ENCODE results near the gene KIF22. TPM values are rescaled to one million over a fixed set of nuclear protein-coding genes. Genes with fewer than 3 reads are reported as not detected.
A peak's percentile ranks its signal among the peaks of the same experiment; 100 is the strongest.

Gene KIF22
- 10 to 100 TPM in 3 of 4 donors, 1 to 10 TPM in 1; 5.9 to 70.4 (median 15.8) TPM for total RNA-seq

- Histone ChIP-seq H3K27me3 (no peaks in the 10 kb centered on the region), H3K4me3 (peak within 1 kb of the TSS; percentile 59 to 61), H3K9me3 (no peaks in the 10 kb centered on the region), H3K36me3 (no peaks in the 10 kb centered on the region), H3K27ac (peak within 1 kb of the TSS; percentile 81 to 86), H3K4me1 (peaks cover 0 to 8% of the 10 kb centered on the region in 2 donors)
- TF ChIP-seq POLR2A (IDR thresholded peaks at IDR 0.05): peak; percentile 69 to 88
- TF ChIP-seq, protein P1, sequence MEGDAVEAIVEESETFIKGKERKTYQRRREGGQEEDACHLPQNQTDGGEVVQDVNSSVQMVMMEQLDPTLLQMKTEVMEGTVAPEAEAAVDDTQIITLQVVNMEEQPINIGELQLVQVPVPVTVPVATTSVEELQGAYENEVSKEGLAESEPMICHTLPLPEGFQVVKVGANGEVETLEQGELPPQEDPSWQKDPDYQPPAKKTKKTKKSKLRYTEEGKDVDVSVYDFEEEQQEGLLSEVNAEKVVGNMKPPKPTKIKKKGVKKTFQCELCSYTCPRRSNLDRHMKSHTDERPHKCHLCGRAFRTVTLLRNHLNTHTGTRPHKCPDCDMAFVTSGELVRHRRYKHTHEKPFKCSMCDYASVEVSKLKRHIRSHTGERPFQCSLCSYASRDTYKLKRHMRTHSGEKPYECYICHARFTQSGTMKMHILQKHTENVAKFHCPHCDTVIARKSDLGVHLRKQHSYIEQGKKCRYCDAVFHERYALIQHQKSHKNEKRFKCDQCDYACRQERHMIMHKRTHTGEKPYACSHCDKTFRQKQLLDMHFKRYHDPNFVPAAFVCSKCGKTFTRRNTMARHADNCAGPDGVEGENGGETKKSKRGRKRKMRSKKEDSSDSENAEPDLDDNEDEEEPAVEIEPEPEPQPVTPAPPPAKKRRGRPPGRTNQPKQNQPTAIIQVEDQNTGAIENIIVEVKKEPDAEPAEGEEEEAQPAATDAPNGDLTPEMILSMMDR (IDR thresholded peaks at IDR 0.05): peak; percentile 73 to 92 (median 88)
- intact Hi-C loops (cut with DNase I; ENCODE audit: low total_unique reads): no loop called here
- DNase-seq: peak; percentile 99
These were observed at the start of gene KIF22 for GRCh38 chr16:29790183-29790948. Gene KIF22 (plus strand): TSS chr16:29790751. CDS start chr16:29790760, 9 bp downstream.

DNA sequence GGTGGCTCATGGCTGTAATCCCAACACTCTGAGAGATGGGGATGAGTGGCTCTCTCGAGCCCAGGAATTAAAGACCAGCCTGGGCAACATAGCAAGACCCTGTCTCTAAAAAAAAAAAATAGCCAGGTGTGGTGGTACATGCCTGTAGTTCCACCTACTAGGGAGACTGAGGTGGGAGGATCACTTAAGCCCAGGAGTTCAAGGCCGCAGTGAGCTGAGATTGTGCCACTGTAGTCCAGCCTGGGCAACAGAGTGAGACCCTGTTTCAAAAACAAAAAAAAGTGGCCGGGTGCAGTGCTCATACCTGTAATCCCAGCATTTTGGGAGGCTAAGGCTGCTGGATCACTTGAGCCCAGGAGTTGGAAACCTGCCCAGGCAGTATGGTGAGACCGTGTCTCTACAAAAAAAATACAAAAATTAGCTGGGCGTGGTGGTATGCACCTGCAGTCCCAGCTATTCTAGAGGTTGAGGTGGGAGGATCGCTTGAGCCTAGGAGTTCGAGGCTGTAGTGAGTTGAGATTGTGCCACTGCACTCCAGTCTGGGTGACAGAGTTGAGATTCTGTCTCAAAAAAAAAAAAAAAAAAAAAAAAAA, 47.8 kb upstream of the KIF22 start:
- no peak overlapping the region for H3K4me3 ChIP-seq
- no peak overlapping the region for H3K27ac ChIP-seq
- intact Hi-C loops (cut with DNase I; ENCODE audit: low total_unique reads): no loop called here
- H3K9me3 ChIP-seq: no peaks in the 10 kb centered on the region
- TF ChIP-seq, protein P1 (IDR thresholded peaks at IDR 0.05): no peak
- no peak for TF ChIP-seq POLR2A (IDR thresholded peaks at IDR 0.05)
- no peaks in the 10 kb centered on the region for H3K4me1 ChIP-seq
- DNase-seq: no peak
- no peaks in the 10 kb centered on the region for H3K36me3 ChIP-seq
- H3K27me3 ChIP-seq: no peaks in the 10 kb centered on the region

GRCh38 chr16:29743475-29743826, 47.1 kb upstream of the KIF22 start:
- DNase-seq: no peak
- Histone ChIP-seq H3K27ac (no peak overlapping the region), H3K27me3 (no peaks in the 10 kb centered on the region), H3K36me3 (no peaks in the 10 kb centered on the region), H3K9me3 (no peaks in the 10 kb centered on the region), H3K4me1 (no peaks in the 10 kb centered on the region), H3K4me3 (no peak overlapping the region)
- intact Hi-C loops (cut with DNase I; ENCODE audit: low total_unique reads): no loop called here
- no peak for TF ChIP-seq POLR2A (IDR thresholded peaks at IDR 0.05)
- TF ChIP-seq, protein P1 (IDR thresholded peaks at IDR 0.05): no peak

- intact Hi-C loops (cut with DNase I; ENCODE audit: low total_unique reads): no loop called here
- no peak overlapping the region for H3K27ac ChIP-seq
- H3K9me3 ChIP-seq: no peaks in the 10 kb centered on the region
- H3K36me3 ChIP-seq: no peaks in the 10 kb centered on the region
- H3K4me1 ChIP-seq: no peaks in the 10 kb centered on the region
- no peaks in the 10 kb centered on the region for H3K27me3 ChIP-seq
- DNase-seq: no peak
- TF ChIP-seq, protein P1 (IDR thresholded peaks at IDR 0.05): no peak
- no peak for TF ChIP-seq POLR2A (IDR thresholded peaks at IDR 0.05)
- H3K4me3 ChIP-seq: no peak overlapping the region
These were observed 46.6 kb upstream of the KIF22 start for GRCh38 chr16:29743827-29744531.

Measured in uterus (tissue), 4 donors.